HG03159 (cell line): ENCODE data around the gene TRERF1.

Experiments used
- ATAC-seq: cut with Tn5 transposase; IDR thresholded peaks from one replicate; pipeline ENCODE4 v1.9.1; 2021; ENCODE audit warnings: mild to moderate bottlenecking, moderate library complexity; ENCODE audit not compliant: unreplicated experiment

Gene TRERF1

DNA sequence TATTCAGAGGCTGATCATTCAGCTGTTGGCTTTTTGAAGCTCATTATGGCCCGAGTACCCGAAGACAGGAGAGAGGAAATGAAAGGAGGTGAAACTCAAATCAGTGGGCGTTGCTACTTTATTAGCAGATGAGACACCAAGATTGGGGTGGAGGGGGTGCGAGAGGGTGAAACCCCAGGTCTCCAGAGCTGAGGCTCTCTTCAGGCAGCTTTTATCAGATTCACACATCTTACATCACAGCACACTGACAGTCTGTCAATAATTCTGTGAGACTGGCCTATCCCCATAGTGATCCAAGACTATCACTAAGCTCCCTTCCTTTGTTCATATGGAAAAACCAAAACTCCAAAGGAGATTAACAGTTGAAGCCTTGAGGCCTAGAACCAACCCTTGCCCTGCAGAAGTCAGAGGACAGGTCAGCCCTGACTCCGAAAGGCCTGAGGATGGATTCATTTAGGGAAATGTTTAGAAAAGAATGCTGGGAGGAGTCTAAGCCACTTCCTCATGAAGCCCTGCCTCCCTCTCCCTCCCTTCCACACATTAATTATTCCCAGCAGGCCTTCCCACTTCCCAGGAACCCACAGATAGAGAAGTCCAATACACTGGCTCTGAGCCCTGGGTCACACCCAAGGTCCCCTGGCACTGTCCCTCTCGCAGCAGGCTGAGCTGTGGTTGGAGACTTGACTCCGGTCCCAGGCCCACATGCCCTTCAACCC, 23.2 kb downstream of the TRERF1 start:
- no peak for ATAC-seq

DNA sequence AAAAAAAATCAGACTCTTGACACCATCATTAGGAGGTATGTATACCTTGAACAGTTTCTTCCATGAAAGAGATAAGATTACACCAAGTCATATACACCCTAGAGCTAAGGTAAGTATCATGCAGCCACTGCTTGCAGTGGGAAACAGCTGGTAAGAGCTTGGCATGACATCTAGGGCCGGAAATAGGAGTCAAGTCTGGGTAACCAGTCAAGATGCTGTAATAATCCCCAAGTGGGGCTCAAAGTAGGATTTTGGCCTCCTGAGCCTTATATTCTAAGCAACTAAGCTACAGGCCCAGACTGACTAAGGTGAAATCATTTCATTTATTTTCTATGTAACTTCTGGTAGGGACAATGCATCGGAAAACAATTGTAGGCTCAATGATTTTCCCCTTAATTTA, 23.9 kb downstream of the TRERF1 start:
- no peak for ATAC-seq

DNA sequence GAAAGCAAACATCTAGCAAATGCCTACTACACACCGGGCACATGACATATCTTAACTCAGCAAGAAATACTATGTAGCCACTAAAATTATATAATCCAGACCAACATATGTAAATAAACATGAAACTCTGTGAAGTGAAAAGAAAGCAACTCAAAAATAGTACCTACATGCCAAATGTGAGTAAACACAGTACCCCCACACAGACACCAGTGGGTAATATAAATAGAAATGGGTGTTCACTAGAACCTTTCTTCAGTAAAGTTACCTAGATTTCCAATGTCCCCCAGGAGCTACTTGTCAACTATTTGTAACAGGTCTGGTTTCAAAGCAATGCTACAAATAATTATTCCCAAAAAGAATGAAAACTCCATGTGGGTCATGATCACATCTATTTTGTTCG, 25.5 kb downstream of the TRERF1 start:
- ATAC-seq = no peak

DNA sequence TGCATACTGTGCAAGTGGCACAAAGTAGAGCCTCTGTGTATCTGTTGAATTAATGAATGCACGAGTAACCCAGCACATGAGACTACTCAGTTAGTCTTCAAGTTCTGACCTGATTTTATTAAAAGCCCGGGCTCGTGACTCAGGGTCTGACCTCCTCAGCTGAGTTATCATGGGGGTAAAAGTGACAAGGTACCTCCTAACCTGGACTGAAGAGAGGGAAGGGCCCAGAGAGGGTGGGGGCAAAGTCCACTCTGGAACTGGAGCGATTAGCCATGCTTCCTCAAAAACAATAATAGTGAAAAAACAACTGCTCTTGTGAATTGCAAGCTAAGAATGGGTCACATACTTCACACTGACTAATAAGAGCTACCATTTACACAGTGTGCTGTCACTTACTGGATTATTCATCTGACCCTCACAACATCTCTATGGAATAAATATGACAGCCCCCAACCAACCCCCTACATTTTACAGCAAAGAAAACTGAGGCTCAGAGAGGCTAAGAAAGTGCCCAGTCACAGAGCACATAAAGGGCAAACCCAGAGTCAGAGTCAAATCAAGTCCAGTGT, 26.7 kb downstream of the TRERF1 start:
- no peak for ATAC-seq

DNA sequence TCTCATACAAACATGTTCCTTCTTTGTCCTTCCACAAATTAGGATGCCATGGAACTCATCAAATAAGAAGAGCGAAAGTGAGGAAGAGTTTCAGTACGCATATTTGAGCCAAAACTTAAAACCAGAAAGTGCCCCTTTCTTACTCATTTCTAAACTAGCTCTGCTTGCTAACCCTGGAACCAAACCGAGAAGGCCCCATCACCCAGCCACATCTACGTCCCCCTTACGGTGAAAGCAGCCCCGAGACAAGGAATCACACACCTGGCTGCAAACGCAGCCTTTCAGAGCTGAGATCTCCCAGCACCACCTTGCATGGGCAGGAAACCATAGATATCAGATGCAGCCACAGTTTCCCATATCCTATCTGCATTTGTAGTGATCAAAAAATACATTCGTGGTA, 28.5 kb downstream of the TRERF1 start:
- ATAC-seq = no peak

DNA sequence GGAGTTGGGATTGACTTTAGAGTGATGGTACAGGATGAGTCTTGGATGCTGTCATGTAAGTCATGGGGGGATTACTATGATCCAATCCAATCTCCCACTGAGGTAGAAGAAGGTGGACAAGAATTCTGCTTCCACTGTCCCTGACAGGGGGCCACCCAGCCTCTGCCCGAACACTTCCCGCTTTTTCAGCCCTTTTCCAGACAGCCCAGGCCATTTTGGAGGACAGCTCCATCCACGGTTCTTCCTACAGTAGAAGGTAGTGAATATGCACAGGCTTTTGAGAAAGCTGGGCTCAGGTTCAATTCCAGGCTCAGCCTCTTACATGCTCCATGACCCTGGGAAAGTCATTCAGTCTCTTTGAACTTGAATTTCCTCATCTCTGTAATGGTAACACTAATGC, 31.0 kb downstream of the TRERF1 start:
- ATAC-seq = no peak

DNA sequence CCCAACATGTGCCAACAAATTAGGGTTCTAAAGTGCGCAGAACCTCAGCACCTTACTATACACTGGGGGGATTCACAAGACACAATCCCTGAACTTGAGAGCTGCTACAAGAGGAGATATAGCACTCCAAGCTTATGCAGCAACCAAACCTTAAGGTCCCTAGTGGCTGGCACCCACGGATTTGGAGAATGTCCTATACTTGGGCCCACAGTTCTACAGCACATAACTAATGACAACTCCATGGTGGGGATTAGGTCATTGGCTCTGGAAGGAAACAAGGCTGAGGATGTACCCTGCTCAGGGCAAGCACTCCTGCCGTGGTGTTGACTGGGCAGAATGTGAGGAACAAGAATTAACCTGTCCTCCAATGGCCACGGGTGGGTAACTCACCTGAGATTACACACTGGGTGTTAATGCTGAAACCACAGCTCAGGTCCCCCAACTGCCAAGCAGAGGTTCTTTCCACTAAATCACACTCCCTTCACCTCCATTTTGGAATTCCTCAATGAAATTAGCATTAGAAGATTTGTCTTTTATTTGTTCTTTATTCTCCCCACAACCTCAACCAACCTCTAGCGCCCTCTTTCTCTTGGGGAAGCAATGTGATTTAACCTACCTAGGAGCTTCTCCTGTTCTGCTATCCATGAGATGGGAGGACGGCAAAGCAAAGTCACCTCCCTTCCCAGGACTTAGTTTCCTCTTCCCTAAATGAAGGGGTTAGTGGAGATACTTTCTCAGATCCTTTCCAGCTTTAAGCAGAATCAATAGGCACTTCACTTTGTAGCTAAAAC, 32.0 kb downstream of the TRERF1 start:
- ATAC-seq = no peak

DNA sequence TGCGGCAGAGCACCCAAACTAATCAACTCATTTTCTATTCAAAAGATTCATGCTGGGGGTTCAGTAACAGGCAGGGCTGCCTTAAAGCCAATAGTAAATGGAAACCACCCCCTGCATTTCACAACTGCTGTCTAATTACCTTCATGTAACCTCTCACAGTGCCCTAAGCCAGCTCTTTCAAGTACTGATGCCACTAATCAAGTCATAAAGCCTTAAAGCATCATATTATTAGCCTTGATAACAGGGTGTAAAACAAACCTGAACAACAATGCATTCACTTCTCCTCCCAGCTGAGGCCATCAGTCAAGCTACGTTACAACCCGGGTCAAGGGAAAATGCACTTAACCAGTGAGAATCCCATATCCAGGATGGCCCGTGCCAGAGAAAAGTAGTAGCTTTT, 33.0 kb downstream of the TRERF1 start:
- ATAC-seq = no peak

DNA sequence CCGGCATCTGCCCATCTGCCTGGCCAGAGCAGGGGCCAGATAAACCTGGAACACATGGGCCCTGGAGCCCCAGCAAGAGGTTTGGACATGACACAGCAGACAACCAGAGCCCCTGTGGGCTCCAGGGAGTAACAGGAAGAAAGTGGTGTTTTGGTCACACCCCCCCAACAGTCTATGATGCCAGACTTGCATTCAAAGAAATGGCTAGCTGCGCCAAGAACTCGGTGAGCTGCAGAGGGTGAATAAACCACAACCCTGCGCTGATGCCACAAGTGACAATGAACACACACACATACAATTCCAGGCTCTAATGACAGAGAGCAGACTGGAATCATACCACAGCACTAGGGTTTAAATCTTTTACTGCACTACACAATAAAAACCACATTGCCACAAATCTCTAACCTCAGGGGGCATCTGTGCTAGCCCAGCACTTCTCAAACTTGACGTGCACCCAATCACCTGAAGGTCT, 34.0 kb downstream of the TRERF1 start:
- no peak for ATAC-seq

DNA sequence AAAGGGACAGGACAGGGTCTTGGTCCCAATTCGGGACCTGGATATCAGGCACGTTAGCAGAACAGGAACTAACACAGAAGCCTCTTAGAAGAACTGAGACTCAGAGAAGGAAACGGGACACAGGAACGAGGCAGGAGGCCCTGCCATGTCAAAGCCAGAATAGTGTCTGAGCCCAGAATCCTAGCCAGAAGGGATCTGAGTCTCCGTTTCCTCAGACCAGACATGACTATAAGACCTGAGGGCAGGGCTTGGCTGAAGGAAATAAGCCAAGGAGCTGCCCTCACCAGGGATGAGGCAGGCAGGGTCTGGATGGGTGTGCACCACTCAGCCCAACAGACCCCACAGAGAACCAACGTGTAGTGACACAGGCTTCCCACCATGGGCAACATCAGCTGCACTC, 40.3 kb downstream of the TRERF1 start:
- no peak for ATAC-seq

DNA sequence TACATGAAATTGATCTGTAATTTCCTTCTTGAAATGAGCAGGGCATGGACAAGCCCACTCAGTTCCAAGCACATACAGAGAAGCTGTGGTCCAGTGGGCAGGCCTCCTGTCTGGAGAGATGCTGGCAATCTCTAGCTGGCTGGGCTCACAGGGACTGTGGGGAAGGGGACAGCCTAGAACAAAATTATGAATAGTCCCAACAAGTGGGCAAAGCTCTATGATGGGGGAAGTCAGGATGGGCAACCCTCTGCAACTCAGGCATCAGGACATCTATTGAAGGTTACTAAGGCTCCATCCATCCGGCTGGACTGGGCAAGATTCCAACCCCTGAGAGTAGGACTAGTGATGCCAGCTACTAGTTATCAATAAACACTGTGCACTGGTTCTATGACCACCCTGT, 40.9 kb downstream of the TRERF1 start:
- ATAC-seq = no peak

DNA sequence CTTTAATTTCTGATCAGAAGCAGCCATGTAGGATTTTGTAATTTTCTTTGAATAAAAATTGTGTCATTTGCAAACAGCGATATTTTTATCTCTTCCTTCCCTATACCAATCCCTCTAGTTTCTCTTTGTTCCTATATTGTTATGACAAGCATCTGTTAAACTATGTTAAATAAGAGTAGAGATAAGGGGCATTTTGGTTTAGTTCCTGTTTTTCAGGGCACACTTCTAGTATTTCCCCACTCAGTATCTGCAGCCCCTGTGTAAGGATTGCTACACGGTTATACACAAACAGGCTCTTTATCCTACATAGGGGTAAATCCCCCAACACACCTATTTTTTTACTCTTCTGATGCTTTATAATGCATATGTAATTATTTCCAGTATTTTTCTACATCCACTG, 42.1 kb downstream of the TRERF1 start:
- no peak for ATAC-seq

DNA sequence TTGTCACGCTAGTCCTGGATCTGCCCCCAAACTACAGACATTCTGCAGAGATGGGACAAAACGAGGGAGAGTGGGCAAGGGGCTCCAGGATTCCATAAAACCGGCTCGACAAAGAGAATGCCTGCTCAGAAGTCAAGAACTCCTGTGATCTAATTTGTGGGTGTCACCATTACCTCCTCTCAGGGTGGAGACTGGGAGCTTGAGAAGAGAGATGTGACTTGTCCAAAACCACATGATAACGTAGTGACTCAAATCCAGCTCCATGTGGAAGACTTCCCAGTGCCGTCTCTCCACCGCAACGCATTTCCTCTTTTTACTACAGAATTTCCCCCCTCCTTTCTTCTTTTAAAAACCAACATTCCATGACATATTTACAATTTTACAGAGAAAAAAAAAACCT, 44.3 kb downstream of the TRERF1 start:
- no peak for ATAC-seq

DNA sequence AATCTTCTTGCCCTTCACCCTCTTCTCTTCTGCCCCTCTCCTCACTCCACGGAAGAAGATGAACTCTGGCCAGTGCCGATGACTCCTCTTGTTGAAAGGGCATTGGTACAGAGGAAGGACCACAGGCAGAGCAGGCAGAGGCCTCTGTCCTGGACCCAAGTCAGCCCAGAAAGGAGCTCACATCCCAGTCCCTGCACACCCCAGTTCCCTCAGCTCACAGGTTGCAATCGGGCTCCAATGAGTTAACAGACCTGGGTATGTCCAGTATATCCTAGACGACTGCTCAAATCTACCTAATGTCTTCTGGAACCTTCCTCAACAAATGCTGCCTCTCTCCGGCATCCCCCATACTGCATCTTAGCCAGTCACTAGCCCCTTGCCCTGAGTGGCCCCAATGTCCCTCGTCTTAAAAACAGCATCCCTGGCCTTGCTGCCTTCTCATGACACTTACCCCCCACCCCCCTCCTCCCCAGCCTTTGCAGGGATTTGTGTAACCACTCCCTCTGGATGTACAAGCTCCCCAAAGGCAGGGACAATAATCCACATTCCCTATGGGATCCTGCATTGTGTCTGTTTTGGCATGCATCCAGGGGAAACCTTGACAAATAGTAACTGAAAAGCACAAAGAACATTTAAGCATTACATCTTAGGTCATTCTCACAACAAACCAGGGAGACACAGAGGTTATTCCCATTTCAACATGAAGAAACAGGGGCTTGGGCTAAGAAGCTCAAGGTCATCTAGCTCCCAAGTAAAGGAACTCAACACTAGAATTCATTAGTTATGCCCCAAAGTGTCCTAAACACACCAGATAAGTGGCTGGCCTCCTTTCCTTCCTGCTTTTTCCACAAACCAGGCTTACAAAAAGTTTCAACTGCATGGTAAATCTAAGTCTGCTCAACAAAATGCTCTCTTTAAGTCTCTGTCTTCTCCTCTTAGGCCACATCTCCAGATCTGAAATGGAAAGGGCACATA, 45.1 kb downstream of the TRERF1 start:
- no peak for ATAC-seq

DNA sequence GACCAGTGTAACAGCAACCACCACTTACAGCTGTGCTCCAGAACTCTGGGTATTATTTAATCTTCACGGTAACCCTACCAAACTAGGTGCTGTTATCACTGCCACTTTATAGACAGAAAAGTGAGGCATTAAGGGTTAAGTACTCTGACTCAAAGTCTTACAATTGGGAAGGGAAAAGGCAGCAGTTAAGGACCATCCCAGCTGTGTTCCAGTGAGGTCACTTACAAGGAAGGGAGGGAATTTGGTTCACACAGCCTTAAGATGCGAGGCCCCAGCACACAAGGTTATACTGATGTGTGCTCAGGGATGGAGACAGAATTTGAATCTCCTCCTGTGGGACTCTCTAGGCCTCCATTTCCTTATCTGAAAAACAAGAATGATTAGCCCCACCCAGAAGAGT, 46.7 kb downstream of the TRERF1 start:
- ATAC-seq = no peak

DNA sequence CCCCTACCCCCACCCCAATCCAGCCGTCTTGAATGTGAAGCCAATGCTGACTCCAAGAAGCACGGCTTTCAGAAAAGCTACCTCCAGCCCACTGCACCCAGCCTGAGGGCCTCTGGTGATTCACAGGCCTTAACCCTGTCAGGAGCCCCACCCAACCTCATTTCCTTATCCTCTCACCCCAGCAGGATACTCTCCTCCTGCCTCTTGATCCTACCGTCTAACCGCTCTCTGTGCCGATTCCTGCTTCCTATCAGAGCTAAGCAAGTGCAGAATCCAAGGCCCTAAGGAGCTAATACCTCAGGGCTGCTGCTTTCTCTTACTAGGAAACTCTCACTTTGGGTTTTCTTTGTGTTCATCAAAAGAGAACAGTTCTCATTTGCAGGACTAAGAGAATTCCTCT, 47.2 kb downstream of the TRERF1 start:
- ATAC-seq = no peak

DNA sequence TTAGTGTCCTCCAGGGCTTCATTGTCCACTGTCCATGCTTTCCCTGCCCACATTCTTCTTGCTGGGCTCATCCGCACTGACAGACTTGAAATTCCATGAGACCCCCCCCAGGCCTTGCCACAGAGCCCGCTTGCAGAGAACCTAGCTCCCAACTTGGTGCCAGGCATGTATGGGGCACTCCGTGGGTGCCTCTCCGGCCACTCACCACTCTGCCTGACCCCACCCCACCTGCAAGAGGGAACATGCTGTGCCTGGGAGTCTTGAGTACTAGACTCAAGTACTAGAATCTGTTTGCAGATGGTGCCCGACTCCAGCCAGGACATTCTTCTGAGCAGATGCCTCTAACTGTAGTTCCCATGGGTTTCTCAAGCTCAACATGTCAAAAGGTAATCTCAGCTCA, 47.9 kb downstream of the TRERF1 start:
- ATAC-seq = no peak

DNA sequence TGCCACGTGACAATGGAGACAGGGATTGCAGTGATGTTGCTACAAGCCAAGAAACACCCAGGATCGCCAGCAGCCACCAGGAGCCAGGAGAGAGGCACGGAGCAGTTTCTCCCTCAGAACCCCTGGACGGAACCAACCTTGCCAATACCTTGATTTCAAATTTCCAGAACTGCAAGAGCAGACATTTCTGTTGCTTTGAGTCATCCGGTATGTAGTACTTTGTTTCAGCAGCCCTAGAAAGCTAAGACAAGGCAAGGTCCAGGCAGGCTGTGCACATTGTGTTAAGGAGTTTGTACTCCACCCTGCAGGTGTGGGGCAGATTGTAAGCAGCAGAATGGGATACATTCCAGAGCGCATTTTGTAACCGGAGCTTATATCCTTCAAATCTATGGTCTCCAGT, 48.3 kb downstream of the TRERF1 start:
- no peak for ATAC-seq

DNA sequence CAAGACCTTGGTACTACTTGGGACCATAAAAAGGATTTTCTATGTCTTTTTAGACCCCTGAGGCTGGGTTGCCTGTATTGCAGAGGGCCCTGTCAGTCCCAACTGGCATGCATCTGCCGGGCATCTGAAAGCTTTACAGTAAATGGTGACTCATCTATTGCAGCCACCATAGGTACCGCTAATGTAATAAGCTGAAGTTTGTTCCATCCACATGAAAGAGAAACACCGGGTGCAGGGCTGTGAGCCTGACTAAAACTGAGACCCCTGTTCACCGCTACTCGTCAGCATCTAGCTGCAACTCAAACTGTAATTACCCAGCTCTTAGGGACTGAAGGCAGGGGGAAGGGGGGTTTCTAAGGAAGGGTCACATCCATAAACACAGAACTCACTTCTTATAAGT, 49.5 kb downstream of the TRERF1 start:
- no peak for ATAC-seq

DNA sequence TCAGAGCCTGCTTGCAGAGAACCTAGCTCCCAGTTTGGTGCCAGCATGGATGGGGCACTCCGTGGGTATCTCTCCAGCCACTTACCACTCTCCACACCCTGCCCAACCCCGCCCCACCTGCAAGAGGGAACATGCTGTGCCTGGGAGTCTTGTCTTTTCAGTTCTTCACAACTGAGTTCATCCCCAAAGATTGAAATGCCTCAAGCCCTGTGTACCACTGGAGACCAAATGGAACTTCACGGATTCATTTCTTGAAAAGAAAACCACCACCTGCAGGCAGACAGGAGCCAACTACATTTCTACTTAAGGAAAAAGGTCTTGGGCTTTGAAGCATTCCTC, 50.1 kb downstream of the TRERF1 start:
- no peak for ATAC-seq
